ENCODE results near the gene NELFE.

Gene NELFE

DNA sequence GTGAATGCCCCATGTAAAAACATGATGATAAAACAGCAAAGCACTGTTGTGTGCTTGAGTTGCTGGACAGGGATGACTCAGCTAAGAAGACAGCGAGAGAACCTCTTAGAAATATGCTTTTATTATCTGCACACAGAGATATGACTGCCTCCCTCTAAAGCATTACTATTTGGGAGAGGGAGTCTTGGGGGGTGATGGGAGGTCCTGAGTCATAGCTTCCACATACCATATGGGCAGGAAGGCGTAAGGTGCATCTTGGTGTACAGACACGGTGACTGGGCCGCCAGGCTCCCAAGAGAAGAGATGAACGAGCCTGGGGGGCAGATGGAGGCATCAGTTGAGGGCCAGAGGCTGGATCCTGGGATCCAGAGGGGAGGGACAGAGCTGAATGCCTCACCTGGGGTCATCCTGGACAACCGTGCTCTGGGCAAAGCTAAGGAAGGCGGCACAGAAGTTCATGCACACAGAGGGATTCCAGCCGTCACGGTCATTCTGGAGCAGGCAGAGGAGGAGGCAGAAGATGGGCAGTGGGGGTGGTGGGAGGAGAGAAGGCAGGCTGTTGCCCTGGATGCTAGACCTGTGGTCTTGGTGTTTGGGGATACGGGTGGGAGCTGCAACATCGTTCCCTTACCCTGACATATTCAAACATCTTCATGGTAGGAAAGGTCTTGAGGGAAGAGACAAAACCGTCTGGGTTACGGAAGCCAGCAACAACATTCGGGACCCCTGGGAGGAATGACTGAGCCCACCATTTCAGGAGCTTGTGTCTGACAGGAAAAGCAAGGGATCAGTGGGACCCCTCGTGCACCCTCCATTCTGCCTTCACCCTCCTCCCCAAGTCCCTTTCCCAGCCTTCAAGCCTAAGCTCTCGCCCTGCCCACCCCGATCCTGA is 11.2 kb upstream of the NELFE start:
- H3K4me1 ChIP-seq (ENCODE audit: control insufficient read depth in 1 of 2, insufficient read depth in 1 of 2, low read depth in 1 of 2, low read length in 1 of 2): peaks cover 19 to 29% of the 10 kb centered on the region in 2 experiments
- H3K27ac ChIP-seq: peak overlapping the region; percentile 100
- no peaks in the 10 kb centered on the region for H3K9me3 ChIP-seq
- TF ChIP-seq, protein P1, sequence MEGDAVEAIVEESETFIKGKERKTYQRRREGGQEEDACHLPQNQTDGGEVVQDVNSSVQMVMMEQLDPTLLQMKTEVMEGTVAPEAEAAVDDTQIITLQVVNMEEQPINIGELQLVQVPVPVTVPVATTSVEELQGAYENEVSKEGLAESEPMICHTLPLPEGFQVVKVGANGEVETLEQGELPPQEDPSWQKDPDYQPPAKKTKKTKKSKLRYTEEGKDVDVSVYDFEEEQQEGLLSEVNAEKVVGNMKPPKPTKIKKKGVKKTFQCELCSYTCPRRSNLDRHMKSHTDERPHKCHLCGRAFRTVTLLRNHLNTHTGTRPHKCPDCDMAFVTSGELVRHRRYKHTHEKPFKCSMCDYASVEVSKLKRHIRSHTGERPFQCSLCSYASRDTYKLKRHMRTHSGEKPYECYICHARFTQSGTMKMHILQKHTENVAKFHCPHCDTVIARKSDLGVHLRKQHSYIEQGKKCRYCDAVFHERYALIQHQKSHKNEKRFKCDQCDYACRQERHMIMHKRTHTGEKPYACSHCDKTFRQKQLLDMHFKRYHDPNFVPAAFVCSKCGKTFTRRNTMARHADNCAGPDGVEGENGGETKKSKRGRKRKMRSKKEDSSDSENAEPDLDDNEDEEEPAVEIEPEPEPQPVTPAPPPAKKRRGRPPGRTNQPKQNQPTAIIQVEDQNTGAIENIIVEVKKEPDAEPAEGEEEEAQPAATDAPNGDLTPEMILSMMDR (IDR thresholded peaks at IDR 0.05): no peak
- no peaks in the 10 kb centered on the region for H3K27me3 ChIP-seq
- no peak overlapping the region for H3K4me3 ChIP-seq (ENCODE audit: low read depth in 1 of 2, low read length in 1 of 2)
- peaks cover 58% of the 10 kb centered on the region for H3K36me3 ChIP-seq

DNA sequence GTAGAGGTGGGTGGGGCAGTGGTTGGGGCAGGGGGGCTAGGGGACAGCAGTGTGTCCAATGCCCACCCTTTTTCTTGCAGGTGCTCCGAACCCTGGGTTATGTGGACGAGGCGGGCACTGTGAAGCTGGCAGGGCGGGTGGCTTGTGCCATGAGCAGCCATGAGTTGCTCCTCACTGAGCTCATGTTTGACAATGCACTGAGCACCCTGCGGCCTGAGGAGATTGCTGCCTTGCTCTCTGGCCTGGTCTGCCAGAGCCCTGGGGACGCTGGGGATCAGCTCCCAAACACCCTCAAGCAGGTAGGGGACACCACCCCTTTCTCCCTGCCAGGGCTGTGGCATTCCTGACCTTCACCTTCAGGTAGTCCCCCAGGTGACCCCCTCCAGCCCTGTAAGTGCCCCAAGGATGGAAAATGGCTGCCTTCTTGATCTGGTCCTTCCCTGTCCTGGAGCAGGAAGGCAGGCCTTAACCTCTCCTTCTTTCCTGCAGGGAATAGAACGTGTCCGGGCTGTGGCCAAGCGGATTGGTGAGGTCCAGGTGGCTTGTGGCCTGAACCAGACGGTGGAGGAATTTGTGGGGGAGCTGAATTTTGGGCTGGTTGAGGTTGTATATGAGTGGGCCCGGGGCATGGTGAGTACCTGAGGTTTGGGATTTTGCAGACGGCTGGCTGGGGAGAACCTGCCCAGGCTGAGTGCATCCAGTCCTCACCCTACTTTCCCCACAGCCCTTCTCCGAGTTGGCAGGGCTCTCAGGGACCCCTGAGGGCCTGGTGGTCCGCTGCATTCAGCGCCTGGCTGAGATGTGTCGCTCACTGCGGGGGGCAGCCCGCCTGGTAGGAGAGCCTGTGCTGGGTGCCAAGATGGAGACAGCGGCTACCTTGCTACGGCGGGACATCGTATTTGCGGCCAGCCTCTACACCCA is 10.3 kb upstream of the NELFE start:
- Histone ChIP-seq H3K4me3 (ENCODE audit: low read depth in 1 of 2, low read length in 1 of 2) (no peak overlapping the region), H3K36me3 (peaks cover 67% of the 10 kb centered on the region), H3K27me3 (no peaks in the 10 kb centered on the region), H3K27ac (peak overlapping the region; percentile 100), H3K4me1 (ENCODE audit: control insufficient read depth in 1 of 2, insufficient read depth in 1 of 2, low read depth in 1 of 2, low read length in 1 of 2) (peaks cover 19 to 29% of the 10 kb centered on the region in 2 experiments), H3K9me3 (no peaks in the 10 kb centered on the region)
- TF ChIP-seq, protein P1 (IDR thresholded peaks at IDR 0.05): no peak

DNA sequence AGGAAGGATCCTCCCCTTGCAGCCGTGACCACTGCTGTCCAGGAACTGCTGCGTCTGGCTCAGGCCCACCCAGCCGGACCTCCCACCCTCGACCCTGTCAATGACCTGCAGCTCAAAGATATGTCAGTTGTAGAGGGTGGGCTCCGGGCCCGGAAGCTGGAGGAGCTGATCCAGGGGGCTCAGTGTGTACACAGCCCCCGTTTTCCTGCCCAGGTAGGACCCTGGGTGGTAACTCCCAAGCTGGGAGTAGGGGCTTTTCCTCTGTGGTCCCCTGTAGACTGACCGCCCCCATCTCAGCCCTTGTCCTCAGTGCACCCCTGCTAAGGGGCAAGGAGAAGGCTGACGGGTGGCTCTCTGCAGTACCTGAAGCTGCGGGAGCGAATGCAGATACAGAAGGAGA is 9.6 kb upstream of the NELFE start:
- Histone ChIP-seq H3K9me3 (no peaks in the 10 kb centered on the region), H3K27ac (no peak overlapping the region), H3K4me3 (ENCODE audit: low read depth in 1 of 2, low read length in 1 of 2) (no peak overlapping the region), H3K27me3 (no peaks in the 10 kb centered on the region), H3K4me1 (ENCODE audit: control insufficient read depth in 1 of 2, insufficient read depth in 1 of 2, low read depth in 1 of 2, low read length in 1 of 2) (peaks cover 18 to 26% of the 10 kb centered on the region in 2 experiments), H3K36me3 (peaks cover 74% of the 10 kb centered on the region)
- TF ChIP-seq, protein P1 (IDR thresholded peaks at IDR 0.05): no peak

DNA sequence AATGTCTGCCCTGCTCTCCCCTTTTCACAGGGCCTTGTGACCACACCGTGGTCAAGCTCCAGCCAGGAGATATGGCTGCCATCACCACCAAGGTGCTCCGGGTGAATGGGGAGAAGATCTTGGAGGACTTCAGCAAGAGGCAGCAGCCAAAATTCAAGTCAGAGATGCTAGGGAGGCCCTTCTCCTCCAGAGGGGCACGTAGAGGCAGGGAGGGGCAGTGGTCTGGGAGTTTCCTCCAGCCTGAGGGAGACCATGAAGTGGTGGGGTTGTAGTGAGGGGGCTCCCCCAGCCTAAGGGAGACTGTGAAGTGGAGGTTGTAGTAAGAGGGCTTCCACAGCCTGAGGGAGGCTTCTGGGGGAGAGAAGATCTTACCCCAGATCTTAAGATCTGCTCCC is 9.2 kb upstream of the NELFE start:
- Histone ChIP-seq H3K4me1 (ENCODE audit: control insufficient read depth in 1 of 2, insufficient read depth in 1 of 2, low read depth in 1 of 2, low read length in 1 of 2) (peaks cover 14 to 22% of the 10 kb centered on the region in 2 experiments), H3K27me3 (no peaks in the 10 kb centered on the region), H3K36me3 (peaks cover 78% of the 10 kb centered on the region), H3K27ac (no peak overlapping the region), H3K9me3 (no peaks in the 10 kb centered on the region), H3K4me3 (ENCODE audit: low read depth in 1 of 2, low read length in 1 of 2) (no peak overlapping the region)
- TF ChIP-seq, protein P1 (IDR thresholded peaks at IDR 0.05): no peak

DNA sequence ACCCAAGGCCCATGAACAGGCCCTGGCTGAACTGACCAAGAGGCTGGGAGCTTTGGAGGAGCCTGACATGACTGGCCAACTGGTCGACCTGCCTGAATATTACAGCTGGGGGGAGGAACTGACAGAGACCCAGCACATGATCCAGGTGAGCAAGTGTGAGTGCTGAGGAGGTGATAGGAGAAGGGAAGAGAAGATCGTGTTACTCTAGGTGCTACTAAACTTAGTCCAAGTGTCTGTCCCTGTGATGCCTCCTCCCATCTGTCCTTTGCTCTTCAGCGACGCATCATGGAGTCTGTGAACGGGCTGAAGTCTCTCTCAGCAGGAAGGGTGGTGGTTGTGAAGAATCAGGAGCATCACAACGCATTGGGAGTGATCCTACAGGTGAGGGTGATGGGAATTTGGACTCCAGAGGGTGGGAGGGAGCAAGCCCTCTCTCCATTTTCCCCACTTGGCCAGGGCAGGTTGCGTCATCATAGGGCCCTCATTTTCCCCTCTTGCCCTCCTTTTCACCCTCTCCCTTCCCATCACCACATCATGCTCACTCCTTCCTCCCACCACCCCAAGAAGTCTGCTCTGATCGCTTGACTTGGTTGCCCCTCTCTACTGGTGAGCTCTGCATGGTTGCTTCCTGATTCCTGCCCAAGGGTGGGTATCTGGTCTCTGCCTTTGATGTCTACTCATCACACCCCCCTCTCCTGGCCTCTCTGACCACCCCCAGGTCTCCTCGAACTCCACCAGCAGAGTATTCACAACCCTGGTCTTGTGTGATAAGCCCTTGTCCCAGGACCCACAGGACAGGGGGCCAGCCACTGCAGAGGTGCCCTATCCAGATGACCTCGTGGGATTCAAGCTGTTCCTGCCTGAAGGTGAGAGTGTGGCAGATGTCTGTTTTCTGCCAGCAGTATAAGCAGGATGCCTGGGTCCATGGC is 8.5 kb upstream of the NELFE start:
- H3K9me3 ChIP-seq: no peaks in the 10 kb centered on the region

More for the DNA sequence above, 8.5 kb upstream of the NELFE start:
- Histone ChIP-seq H3K4me1 (ENCODE audit: control insufficient read depth in 1 of 2, insufficient read depth in 1 of 2, low read depth in 1 of 2, low read length in 1 of 2) (peaks cover 10 to 15% of the 10 kb centered on the region in 2 experiments), H3K27me3 (no peaks in the 10 kb centered on the region), H3K36me3 (peaks cover 85% of the 10 kb centered on the region), H3K4me3 (ENCODE audit: low read depth in 1 of 2, low read length in 1 of 2) (no peak overlapping the region), H3K27ac (no peak overlapping the region)
- TF ChIP-seq, protein P1 (IDR thresholded peaks at IDR 0.05): no peak
